GM21737 (cell line): Measurements from ENCODE around the gene DGKI.

Experiments
- ATAC-seq: cut with Tn5 transposase; IDR thresholded peaks from one replicate; pipeline ENCODE4 v1.9.1; 2021; ENCODE audit warnings: mild to moderate bottlenecking, moderate library complexity; ENCODE audit not compliant: unreplicated experiment

DGKI gene

DNA sequence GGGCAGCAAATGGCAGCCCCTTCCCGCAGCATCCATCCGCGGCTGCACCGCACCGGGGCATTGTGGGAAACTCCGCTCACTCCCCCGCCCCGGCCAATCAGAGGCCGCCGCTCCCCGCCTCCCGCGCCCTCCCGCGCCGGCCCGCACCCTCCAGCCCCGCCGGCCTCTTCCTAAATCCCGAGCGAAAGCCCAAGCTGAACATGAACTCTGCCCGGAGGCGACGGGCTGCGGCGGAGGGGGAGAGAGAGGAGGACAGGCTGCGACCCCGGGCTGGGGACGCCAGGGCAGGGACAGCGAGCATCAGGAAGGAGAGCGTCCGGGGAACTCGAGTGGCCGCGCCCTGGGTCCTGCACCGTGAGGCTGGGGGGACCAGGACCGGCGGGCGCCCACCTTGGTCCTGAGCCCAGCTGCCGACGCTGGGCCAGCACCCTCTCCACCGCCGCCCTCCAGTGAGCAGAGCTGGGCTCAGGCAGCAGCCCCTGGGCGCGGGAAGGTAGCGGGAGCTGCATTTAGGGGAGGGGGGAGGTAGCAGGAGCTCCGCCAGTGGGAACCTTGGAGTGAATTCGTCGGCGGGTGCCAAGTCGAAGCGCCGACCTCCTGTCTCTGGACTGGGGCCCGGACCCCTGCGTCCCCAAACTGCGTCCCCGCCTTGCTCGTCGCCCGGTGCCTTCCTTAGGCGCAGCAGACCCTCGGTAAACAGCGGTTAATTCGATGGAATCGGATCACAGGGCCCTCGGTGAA, at the start of gene DGKI:
Gene DGKI (minus strand): TSS at position 148 of the 741 bp plus-strand sequence.
- ATAC-seq: no peak

DNA sequence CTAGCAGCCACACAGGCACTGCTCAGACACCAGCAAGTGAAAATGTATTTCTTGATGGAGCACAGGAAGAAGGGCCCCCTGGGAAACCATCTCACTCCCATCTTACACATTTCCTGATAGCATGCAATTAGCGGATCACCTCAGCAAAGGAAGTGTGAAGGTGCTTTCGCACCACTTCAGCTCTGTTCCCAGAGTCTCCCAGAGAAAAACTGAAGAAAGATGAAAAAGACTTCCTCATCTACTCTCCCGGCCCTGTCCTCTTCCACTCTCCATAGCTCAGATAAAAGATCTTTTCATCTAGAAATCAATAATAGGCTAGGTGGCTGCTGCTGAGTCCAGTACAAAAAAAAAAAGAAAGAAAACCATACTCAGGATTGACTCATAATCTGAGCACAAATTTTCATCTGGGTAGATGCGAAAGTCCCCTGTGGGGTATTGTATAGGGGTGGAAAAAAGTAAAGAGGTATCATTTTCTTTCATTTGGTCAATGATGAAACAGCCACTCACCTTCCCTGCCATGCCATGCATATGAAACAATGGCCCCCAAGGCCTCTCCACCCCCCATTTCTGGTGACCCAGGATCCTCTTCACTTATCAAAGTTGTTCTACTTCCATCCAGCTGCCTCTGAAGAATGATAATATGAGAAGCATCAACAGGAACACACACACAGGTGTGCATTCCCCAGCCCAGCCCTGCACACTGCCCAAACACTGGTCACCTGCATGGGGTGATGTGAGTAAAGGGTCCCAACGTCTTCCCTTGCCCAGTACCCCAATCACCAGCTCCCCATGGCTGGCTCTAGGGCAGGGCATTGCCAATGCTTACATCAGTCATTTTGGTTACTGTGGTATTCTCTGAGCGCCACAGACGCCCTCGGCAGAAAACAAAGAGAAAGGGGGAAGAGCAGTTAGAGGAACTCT, 48.8 kb upstream of the DGKI start:
- peak; percentile 77 for ATAC-seq

DNA sequence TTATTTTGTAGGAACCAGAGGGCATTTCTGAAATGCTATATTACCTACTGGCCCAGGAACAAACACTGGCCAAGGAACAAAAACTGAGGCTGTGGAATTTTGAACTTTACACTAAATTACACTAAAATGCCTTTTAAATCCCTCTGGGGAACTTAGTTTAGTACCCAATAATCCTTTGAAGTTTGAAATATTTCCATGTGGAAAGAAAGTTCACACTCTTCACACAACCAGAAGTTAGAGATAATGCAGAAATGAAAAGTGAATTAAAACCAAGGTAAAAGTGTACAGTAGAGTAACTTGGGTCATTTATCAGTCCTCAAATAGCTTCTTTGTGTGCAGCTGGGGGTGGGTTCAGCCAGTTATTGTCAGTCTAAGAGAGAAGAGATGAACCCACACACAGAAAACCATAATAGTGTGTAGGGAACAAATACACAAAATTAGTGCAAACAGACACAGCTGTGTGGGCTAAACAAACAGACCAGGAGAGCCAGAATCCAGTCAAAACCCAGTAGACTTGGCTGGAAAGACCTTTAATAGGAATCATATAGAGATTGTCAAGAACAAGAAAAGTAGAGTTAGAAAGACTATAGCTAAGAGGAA, 46.5 kb upstream of the DGKI start:
- no peak for ATAC-seq

DNA sequence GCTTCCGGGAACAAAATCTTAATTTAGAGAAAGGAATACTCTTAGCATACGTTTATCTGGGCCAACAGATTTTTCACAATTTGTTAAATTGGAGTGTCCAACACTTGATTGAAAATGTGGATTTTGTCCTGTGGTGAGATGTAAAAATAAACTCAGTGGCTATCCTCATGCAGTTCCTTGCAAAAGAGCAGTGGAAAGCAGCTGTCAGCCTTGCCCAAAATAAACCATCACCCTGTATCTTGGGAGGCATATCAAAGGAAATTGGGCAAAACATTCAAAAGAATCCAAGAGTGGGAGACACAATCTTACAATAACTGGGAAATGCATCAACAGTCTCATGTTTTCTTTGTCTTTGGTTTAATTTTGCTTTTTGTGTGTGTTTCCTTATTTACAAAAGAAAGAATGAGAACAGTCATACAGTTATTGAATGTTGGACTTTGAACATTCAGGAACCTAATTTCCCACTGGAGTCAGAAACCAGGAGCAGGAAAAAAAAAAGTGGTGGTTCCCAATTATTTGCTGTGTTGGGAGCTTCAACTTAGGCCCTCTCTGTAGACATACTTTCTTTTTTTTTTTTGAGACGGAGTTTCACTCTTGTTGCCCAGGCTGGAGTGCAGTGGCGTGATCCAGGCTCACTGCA, 44.4 kb upstream of the DGKI start:
- ATAC-seq: no peak

DNA sequence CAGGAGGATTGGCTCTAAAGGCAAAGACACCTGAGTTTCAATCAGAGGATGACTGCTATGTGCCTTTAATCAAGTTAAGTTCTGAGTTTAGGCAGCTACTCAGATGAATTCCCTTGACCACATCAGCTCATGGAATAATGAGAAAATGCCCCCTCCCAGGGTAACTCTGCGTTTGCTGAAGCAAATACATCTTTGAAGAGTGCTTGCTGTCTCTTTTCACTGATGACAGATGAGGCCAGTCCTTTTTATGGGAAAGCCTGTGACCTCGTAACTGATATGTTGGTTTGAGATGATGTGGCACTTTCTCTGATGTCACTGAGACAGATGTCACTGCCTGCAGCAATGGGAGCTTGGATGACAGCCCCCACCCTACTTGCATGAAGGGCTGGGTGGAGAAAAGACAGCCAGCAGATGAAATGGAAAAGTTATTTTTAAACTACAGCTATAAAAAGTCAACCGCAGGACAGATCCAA, 43.7 kb upstream of the DGKI start:
- no peak for ATAC-seq

DNA sequence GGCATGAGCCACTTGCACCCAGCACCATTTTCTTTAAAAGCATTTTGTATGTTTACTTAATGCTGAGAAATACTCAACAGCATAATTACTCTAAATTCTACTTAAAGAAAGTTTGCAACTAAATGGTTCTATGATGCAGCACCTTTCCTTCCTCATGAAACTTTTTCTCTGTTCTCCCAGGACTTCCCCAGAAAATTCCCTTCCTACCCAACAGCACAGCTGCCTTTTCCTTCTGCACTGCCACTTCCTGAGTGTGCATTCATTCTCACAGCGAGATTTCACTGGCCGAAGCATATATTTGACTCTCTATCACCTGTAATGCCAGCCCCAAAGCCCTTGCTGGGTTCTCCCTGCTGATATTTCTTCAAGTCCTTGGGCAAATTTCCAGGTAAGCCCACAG, 41.5 kb upstream of the DGKI start:
- ATAC-seq: no peak

DNA sequence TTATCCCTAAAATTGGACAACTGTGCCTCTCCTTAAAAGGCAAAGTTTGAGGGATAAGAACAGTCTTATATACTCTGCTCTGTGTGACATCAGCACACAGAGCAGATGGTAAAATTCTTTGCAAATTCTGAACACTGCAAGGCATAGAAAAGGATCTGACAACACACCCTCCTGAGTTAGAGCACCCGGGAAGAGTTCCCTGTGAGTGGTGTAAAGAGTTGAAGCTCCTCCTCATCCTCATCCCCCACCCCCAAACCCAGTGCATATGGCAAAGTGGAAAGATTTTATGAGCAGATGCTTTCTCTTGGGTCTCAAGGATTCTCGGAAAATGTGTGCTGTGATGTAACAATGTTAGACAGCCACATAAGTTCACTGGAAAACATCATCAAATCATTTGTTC, 40.0 kb upstream of the DGKI start:
- ATAC-seq: no peak

DNA sequence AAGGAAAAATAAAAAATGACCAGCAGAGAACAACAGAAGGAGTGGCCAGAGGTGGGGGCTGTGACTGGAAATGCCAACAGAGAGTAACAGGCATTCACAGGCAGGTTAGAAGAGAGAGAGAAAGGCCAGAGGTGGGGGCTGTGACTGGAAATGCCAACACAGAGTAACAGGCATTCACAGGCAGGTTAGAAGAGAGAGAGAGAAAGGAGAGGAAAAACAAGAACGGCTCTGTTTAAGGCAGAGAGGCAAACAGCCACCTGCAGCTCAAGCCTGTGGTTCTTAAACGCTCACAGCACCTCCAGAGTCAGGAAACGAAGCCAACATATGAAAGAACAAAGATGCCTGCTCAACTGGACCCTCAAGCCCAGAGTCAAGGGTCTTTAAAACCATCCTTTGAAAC, 39.5 kb upstream of the DGKI start:
- ATAC-seq: no peak

DNA sequence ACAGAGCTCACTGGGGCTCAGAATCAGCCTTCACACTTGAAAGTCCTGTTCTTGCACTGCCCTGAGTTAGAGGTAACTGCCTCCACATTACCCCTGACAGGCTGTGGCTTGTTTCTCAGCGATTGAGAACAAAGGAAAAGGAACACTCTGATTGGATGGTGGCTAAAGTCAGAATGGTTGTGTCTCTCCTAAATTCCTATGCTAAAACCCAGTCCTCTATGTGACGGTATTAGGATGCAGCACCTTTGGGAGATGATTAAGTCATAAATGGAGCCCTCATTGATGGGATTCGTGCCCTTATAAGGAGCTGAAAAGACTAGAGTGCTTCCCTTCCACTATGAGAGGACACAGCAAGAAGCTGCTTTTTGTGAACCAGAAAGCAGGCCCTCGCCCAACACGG, 38.9 kb upstream of the DGKI start:
- no peak for ATAC-seq

DNA sequence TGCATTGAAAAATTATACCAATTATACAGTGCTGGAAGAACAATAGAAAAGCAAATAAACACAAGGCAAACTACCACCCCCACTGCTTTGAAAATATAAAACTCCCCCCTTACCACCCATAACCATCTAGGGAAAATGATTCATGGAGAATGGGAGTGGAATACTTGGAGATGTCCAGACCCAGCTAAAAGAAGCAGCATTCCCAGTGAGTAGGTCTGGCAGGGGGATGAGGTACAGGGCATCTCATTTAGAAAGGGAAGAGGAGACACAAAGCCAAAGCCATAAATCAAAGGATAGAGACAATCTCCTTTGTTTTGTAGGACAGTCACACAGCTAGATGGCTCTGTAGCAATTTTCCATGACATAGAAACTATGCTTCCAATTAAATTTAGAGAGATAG, 36.0 kb upstream of the DGKI start:
- ATAC-seq: no peak

DNA sequence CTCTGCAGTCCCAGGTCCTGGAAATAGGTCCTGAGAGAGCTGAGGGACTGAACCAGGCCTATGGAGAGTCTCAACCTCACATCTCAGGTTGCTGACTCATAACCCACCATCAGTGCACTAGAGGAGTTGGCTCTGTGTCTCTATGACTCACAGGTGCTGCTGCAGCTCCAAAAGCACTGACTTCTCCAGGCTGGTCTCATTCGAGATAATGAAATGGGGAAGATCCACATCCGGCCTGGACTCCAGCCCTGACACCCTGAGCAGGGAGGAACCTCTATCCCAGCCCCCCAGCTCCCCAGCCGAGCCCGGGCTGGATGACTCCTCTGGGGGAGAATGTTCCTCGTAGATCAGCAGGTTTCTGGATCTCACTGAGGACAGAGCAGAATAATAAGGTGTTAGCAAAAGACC, 35.5 kb upstream of the DGKI start:
- ATAC-seq: peak; percentile 80

DNA sequence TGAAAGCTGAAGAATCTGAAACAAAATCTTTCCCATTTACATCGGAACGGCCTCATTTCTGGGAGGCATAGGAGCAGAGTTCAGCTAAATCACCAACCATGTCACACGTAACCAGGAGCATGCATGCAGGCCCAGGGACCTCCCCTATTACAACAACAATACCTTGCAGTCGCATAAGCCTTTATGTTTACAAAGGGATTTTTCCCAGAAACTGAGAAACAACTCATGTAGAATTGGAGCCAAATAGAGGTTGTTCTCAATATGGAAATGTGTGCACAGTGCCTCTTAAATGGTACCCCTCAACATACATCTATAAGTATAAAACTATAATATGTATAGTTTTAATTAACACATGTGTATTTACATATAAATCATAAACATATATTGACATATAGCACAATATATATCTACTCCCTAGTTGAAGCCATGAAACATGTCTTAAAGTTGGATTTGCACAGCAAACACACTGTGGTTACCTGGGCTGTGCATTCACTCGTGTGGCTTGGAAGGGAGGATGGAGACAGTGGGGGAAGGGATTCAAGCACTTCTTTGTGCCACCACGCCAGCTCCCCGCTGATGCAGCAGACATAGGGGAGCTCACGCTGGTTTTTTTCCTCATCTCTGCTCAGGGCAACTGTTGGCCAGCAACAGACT, 35.0 kb upstream of the DGKI start:
- peak; percentile 9 for ATAC-seq

DNA sequence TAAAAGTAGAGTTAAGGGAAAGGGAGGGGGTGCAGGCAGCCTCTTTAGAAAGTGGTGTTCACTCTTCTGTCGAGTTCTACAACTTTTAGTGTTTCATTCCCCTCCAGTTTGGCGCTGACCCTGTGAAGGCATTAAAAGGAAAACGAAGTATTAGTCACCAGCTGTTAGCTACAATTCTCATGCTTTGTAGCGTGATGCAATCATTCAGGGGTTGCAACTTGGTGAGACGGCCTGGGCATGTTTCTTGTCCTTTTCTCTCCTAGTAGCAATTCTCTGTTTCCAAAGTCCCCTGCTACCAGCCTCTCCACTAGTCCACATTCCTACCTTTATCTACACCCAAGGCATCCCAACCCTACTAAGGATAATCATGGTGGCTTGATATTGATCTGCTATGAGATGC, 33.7 kb upstream of the DGKI start:
- no peak for ATAC-seq

DNA sequence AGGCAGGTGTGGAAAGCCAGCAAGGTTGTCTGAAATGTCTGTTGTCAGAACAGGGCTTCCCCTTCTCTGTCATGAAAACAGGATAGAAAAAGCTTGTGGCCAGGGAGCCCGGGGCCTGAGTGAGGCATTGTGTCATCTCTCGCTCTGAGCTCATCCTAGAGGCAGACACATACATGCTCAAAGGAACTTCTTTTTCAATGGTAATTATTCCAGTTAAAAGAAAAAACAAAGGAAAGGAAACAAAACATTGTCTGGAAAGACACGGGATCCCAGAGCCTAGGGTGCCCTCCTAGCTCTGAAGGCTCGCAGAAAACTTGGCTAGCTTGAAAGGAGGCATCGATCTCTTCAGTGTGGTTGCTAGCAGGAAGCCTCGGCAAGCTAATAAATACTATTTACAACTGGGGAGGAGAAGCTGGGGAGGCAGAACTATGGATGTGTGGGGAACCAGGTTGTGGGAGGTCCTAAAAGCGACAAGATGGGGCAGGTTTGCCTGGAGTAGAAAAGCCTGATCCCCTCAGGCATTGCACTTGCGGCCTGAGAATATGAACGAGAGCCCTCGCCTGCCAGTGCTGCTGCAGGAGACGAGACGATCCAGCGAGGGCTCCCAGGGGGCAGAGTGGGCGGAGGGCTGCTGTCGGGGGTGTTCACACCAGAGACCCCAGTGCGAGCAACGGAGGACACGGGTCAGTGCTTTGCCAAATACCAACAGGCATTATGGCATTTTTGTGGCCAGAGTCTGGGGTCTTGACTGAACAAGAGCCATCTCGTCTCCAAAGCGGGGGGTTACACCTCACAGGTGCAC, 32.8 kb upstream of the DGKI start:
- no peak for ATAC-seq

DNA sequence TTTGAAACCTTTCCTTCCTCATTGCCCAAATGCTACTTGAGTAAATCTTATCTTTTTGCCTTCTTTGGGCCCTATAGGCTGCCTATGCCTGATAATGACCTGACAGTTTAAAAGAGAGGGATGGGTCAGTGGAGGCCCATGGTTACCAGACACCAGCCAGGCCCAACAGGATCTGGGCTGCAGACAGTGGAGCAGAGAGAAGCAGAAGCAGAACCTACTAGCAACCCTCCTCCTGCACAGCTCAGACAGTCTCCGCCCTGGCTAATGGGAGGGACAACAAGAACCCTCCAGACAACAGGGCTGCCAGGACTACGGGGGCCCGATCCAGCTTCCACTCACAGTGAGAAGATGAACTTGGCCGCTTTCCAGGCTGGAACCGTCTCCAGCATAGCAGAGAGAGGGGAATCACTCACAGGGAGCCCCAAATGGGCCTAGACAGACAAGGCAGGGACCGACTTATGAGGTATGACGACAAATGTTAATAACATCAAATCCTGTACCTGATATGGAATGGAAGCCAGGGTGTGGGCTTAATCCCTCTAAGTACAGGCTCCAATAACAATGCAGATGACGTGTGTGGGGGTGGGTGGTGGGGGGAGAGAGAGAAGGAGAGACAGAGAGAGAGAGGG, 31.7 kb upstream of the DGKI start:
- no peak for ATAC-seq

DNA sequence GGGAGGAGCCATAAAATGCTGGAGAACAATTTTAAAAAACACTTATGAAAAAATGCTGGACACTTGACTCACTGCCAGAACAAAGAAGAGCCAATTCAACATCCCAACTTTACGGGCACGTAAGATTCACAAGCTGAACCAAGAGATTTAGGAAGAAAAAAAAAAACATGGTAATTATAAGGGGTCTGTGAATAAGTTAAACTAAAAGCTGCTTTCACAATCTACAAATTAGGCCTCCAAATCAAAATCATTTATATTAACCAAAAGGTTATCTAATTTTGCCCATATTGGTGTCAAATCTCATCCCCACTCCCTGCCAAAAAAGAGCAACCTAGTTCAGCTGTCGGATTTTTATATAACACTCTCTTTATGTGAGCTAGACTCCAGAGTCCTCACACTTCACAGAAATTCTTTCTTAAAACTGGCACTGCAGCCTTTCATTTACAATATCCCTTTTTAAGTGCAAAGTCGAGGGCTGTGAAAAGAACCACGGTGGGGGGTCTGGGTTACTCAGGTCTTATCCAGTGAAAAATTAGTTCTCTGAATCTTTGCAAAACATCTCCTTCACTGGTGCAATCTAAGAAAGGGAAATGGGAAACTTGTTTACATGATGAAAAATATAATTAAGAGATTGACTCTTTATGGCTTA, 30.4 kb upstream of the DGKI start:
- ATAC-seq: no peak

DNA sequence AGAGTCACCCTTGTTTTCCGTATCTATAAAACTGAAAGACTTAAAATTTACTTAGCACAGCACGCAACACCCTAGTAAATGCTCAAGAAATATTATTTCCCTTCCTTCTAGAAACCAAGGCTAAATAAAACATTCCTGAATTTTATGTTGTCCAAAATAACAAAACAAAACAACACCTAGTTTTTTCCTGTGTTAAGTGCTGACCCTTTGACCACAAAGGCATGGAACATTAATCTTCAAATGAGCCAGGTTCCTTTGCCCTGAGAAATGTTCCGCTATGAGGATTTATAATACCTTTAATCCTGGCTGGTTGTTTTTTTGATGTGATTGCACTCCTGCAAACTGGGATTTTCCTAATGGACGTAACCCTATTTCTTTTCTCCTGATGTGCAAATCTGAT, 29.0 kb upstream of the DGKI start:
- no peak for ATAC-seq

DNA sequence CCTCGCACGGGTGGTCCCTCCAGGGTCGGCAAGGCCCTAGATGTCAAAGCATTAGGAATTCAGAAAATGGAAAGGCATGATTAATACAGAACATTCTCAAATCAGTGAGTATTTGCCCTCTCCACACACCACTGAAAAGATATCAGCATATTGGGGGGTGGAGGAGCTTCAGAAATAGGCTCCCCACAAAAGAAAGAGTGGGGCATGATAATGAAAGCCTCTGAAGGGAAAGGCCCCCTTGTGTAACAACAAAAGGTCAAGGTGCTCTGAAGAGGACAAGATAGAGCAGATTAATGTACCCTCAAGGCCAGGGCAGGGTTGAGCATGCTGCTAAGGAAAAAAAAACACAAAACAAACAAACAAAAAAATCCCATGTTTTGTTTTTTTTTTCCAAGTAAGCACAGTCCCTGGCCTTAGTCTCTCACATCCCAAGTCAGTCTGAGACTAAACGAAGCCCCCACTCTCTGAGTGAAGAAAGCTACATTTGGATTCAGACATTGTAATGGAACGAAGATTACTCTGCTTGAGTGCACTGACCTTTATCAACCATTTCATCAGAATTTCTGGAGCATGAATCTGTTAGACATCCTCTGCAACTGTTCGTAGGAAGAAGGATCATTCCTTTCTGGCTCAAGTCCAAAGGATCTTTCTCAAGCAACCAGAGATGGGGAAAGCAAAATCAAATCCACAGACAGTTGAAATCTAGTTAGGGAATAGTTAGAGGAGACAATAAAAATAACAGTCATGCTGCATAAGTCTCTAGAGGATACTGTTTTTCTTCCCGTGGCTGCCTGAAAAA, 27.4 kb upstream of the DGKI start:
- no peak for ATAC-seq
